Measurements from ENCODE around the gene P2RY1. TPM values are rescaled to one million over a fixed set of nuclear protein-coding genes. Genes with fewer than 3 reads are reported as not detected.

The P2RY1 gene
- total RNA-seq, 6 donors from 2014 or later = 13.4 to 18.8 (median 16.8) TPM

DNA sequence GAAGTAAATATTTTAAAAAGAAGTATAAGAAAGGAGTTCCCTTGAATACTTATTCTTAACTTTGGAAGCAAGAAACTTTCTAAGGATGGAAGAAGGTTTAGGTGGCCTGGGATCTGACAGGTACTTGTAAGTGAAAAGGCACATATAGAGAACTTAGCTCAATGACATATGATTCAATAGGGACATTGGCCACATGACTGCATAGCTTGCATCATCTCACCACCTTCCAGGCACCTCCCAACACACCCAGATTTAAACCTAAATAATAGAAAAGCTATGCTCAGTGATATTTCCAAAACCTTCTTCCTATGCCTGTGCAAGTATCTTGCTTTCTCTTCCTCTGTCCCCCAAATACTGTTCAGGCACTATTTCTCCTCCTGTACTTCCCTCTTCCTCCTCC, 4.7 kb upstream of the P2RY1 start:
- no peak overlapping the region for H3K4me3 ChIP-seq
- H3K4me1 ChIP-seq = peaks cover 0 to 17% (median 8%) of the 10 kb centered on the region in 4 donors
- H3K27ac ChIP-seq = no peak overlapping the region
- TF ChIP-seq EP300 (IDR thresholded peaks at IDR 0.05) (no peak), CTCF (IDR thresholded peaks at IDR 0.05) (no peak), POLR2A (IDR thresholded peaks at IDR 0.05) (no peak), POLR2AphosphoS5 (IDR thresholded peaks at IDR 0.05) (no peak)
- no peaks in the 10 kb centered on the region for H3K9me3 ChIP-seq
- H3K27me3 ChIP-seq = no peaks in the 10 kb centered on the region
- H3K36me3 ChIP-seq = no peaks in the 10 kb centered on the region
- no peak for DNase-seq
- no peak for ATAC-seq (ENCODE audit: low FRiP score in 2 of 2)

GRCh38 chr3:152832046-152832445, 2.9 kb upstream of the P2RY1 start:
- Histone ChIP-seq H3K27ac (no peak overlapping the region), H3K9me3 (no peaks in the 10 kb centered on the region), H3K36me3 (no peaks in the 10 kb centered on the region), H3K27me3 (no peaks in the 10 kb centered on the region), H3K4me3 (no peak overlapping the region), H3K4me1 (peaks cover 0 to 22% (median 5%) of the 10 kb centered on the region in 4 donors)
- ATAC-seq (ENCODE audit: low FRiP score in 2 of 2) = no peak
- 97 to 99% methylated on average over 13 of the region's 13 CpGs for WGBS, 2 donors
- DNase-seq = peak in 1 of 2 donors; percentile 26
- no peak for TF ChIP-seq CTCF (IDR thresholded peaks at IDR 0.05)
- no peak for TF ChIP-seq EP300 (IDR thresholded peaks at IDR 0.05)
- no peak for TF ChIP-seq POLR2AphosphoS5 (IDR thresholded peaks at IDR 0.05)
- no peak for TF ChIP-seq POLR2A (IDR thresholded peaks at IDR 0.05)

- Histone ChIP-seq H3K4me3 (no peak overlapping the region), H3K36me3 (no peaks in the 10 kb centered on the region), H3K27ac (no peak overlapping the region), H3K27me3 (no peaks in the 10 kb centered on the region), H3K9me3 (no peaks in the 10 kb centered on the region), H3K4me1 (peaks cover 0 to 22% (median 5%) of the 10 kb centered on the region in 4 donors)
- ATAC-seq (ENCODE audit: low FRiP score in 2 of 2) (no peak), DNase-seq (no peak)
- TF ChIP-seq POLR2AphosphoS5 (IDR thresholded peaks at IDR 0.05) (no peak), POLR2A (IDR thresholded peaks at IDR 0.05) (no peak), EP300 (IDR thresholded peaks at IDR 0.05) (no peak)
These were observed 1.8 kb upstream of the P2RY1 start for GRCh38 chr3:152833089-152833488.

- Histone ChIP-seq H3K4me3 (peak overlapping the region; percentile 49 to 87 (median 70)), H3K27ac (peak overlapping the region; percentile 82 to 91 (median 86)), H3K4me1 (peaks cover 0 to 22% (median 5%) of the 10 kb centered on the region in 4 donors), H3K9me3 (no peaks in the 10 kb centered on the region), H3K36me3 (no peaks in the 10 kb centered on the region), H3K27me3 (no peaks in the 10 kb centered on the region)
- TF ChIP-seq POLR2AphosphoS5 (IDR thresholded peaks at IDR 0.05) = no peak
- peak in 1 of 4 donors; percentile 3 for TF ChIP-seq POLR2A (IDR thresholded peaks at IDR 0.05)
- TF ChIP-seq EP300 (IDR thresholded peaks at IDR 0.05) = no peak
- TF ChIP-seq CTCF (IDR thresholded peaks at IDR 0.05) = peak in 2 of 6 experiments; percentile 32 to 41
- DNase-seq = no peak
- no peak for ATAC-seq (ENCODE audit: low FRiP score in 2 of 2)
- WGBS, 2 donors = 12 to 13% methylated on average over 17 of the region's 17 CpGs
These were observed 648 bp upstream of the P2RY1 start for GRCh38 chr3:152834191-152834775.

DNA sequence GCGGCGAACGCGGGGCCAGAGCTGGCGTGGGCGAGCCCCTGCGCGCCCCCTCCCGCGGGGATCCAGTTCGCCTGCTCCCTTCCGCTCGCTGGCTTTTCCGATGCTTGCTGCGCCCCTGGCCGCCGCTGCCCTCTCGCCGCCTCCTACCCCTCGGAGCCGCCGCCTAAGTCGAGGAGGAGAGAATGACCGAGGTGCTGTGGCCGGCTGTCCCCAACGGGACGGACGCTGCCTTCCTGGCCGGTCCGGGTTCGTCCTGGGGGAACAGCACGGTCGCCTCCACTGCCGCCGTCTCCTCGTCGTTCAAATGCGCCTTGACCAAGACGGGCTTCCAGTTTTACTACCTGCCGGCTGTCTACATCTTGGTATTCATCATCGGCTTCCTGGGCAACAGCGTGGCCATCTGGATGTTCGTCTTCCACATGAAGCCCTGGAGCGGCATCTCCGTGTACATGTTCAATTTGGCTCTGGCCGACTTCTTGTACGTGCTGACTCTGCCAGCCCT, 721 bp downstream of the P2RY1 start:
- Histone ChIP-seq H3K27me3 (no peaks in the 10 kb centered on the region), H3K4me1 (peaks cover 0 to 26% (median 6%) of the 10 kb centered on the region in 4 donors), H3K36me3 (peaks cover 0 to 3% (median 0%) of the 10 kb centered on the region in 4 donors), H3K9me3 (no peaks in the 10 kb centered on the region), H3K4me3 (peak overlapping the region; percentile 49 to 87 (median 70)), H3K27ac (peak overlapping the region; percentile 82 to 91 (median 86))
- 7 to 8% methylated on average over 8 to 28 of the region's 47 CpGs for WGBS, 2 donors
- DNase-seq (no peak), ATAC-seq (ENCODE audit: low FRiP score in 2 of 2) (peak; percentile 2 to 15)
- TF ChIP-seq CTCF (IDR thresholded peaks at IDR 0.05) = no peak
- TF ChIP-seq EP300 (IDR thresholded peaks at IDR 0.05) = no peak
- no peak for TF ChIP-seq POLR2A (IDR thresholded peaks at IDR 0.05)
- no peak for TF ChIP-seq POLR2AphosphoS5 (IDR thresholded peaks at IDR 0.05)
